K562 (cell line): ENCODE data around the gene BRWD1. TPM values are rescaled to one million over a fixed set of nuclear protein-coding genes. Genes with fewer than 3 reads are reported as not detected.

Experiments used
- BCL6 ChIP-seq: fragments of 250-450 bp; sonication (Bioruptor Pico); IDR thresholded peaks from 2 replicates; pipeline ENCODE4 v1.4.0; 2020
- CAMTA2 ChIP-seq: fragments of 250-450 bp; sonication (Bioruptor Pico); conservative IDR thresholded peaks from 2 replicates; pipeline ENCODE4 v1.5.1; 2022
- CBFA2T2 ChIP-seq: fragments of 450-650 bp; conservative IDR thresholded peaks from 2 replicates; pipeline ENCODE4 v1.6.1; 2017; ENCODE audit warnings: mild to moderate bottlenecking
- COPS2 ChIP-seq: fragments of 450-650 bp; conservative IDR thresholded peaks from 2 replicates; pipeline ENCODE4 v1.6.1; 2016; ENCODE audit warnings: mild to moderate bottlenecking, moderate library complexity
- ELF4 ChIP-seq: fragments of 450-650 bp; formaldehyde crosslinking; IDR thresholded peaks from 2 replicates; pipeline ENCODE4 v1.4.0; 2022; ENCODE audit warnings: missing genetic modification characterization
- GTF2E2 ChIP-seq: fragments of 200-800 bp; sonication (Bioruptor generic); IDR thresholded peaks from 2 replicates; pipeline ENCODE4 v1.6.1; 2016; ENCODE audit warnings: missing genetic modification characterization, missing compliant biosample characterization
- HNRNPLL ChIP-seq: fragments of 200-400 bp; formaldehyde crosslinking; IDR thresholded peaks from 2 replicates; pipeline ENCODE4 v1.6.1; 2017; ENCODE audit warnings: low read length, low read depth, mild to moderate bottlenecking; ENCODE audit not compliant: poor library complexity, severe bottlenecking
- MAFK ChIP-seq: IDR thresholded peaks from 2 replicates; pipeline ENCODE4 v1.6.1; 2011; ENCODE audit warnings: low read length, improper control_type of control experiment
- MXI1 ChIP-seq: IDR thresholded peaks from 2 replicates; pipeline ENCODE4 v1.6.1; 2011; ENCODE audit warnings: low read depth, mild to moderate bottlenecking, improper control_type of control experiment, low read length
- MYC ChIP-seq, 2 experiments: fragments of 250-450 bp in 1 of 2; sonication (Bioruptor Pico) in 1 of 2; IDR thresholded peaks; 2 replicates each; pipeline versions ENCODE4 v1.5.1 to v1.6.1; 2012 to 2021; ENCODE audit warnings: low read depth in 2 of 2, borderline replicate concordance in 1 of 2, improper control_type of control experiment in 1 of 2, low read length in 1 of 2, mild to moderate bottlenecking in 1 of 2, moderate library complexity in 1 of 2
- SAFB ChIP-seq: fragments of 200-400 bp; formaldehyde crosslinking; IDR thresholded peaks from 2 replicates; pipeline ENCODE4 v1.6.1; 2017; ENCODE audit warnings: low read depth, low read length, borderline replicate concordance
- SPI1 ChIP-seq: IDR thresholded peaks from 2 replicates; pipeline ENCODE4 v1.6.1; 2011; ENCODE audit warnings: low read depth, low read length, control low read depth, borderline replicate concordance
- TEAD1 ChIP-seq, 2 experiments: fragments of 450-650 bp in 1 of 2; sonication (generic) in 1 of 2; formaldehyde crosslinking; IDR thresholded peaks; 2 replicates each; pipeline versions ENCODE4 v1.4.0 to v1.8.0; 2020 to 2022; ENCODE audit warnings: mild to moderate bottlenecking in 2 of 2, missing genetic modification reagents in 1 of 2
- ZBTB34 ChIP-seq: fragments of 250-450 bp; sonication (Bioruptor Pico); IDR thresholded peaks from 2 replicates; pipeline ENCODE4 v1.8.0; 2021; ENCODE audit warnings: mild to moderate bottlenecking, moderate library complexity
- ZNF133 ChIP-seq: fragments of 250-450 bp; sonication (Bioruptor Pico); IDR thresholded peaks from 2 replicates; pipeline ENCODE4 v1.4.0; 2020; ENCODE audit warnings: mild to moderate bottlenecking
- ZNF584 ChIP-seq: fragments of 200-800 bp; sonication (Bioruptor generic); IDR thresholded peaks from 2 replicates; pipeline ENCODE4 v1.6.1; 2016; ENCODE audit warnings: low read depth, mild to moderate bottlenecking, missing genetic modification characterization, missing compliant biosample characterization
- polyA plus RNA-seq, 8 experiments: library from polyadenylated mRNA; depleted of rRNA in 4 of 8; stranded (reverse) in 5 of 8; unstranded in 3 of 8; fragments of >200 nt; fragmentation: Nextera tagmentation in 2 of 8; fragmentation: Illumina TruSeq in 1 of 8; extraction: Ambion mirVana in 2 of 8; extraction: Trizol in 1 of 8; gene quantifications; 2 replicates each; pipeline versions ENCODE4 v1.2.1 to v1.2.3, GENCODE V29; 2011 to 2014; ENCODE audit warnings: inconsistent platforms in 1 of 8, missing spikeins in 1 of 8
- total RNA-seq, 7 experiments: library from RNA; depleted of rRNA in 6 of 7; stranded (reverse); fragments of >200 nt in 6 of 7; fragmentation: Illumina TruSeq in 2 of 7; extraction: Trizol in 2 of 7; gene quantifications; 2 replicates each; pipeline versions ENCODE4 v1.2.1 to v1.2.3, GENCODE V29; 2011 to 2021; ENCODE audit warnings: low replicate concordance in 1 of 7
- TF ChIP-seq, protein P1 (sequence below): IDR thresholded peaks from 3 replicates; pipeline ENCODE4 v1.6.1; 2011; ENCODE audit warnings: borderline replicate concordance, mild to moderate bottlenecking, moderate library complexity; ENCODE audit not compliant: insufficient read length; ENCODE audit errors: extremely low read depth
- TF ChIP-seq, protein P2 (sequence below): fragments of 250-450 bp; sonication (Bioruptor Pico); IDR thresholded peaks from 2 replicates; pipeline ENCODE4 v1.8.0; 2022; ENCODE audit warnings: moderate library complexity, mild to moderate bottlenecking, inconsistent platforms
- TF ChIP-seq, protein P3 (sequence below), 2 experiments: fragments of 450-650 bp in 1 of 2; sonication (generic) in 1 of 2; formaldehyde crosslinking; conservative IDR thresholded peaks; 2 replicates each; pipeline versions ENCODE4 v1.4.0 to v1.8.1; 2020 to 2022; ENCODE audit warnings: mild to moderate bottlenecking in 1 of 2, missing genetic modification reagents in 1 of 2

BRWD1 gene
- total and polyA plus RNA-seq, 9 of the 15 experiments (the other 6 are each of a cell fraction or from before 2014, with no cell fraction given), result 10.1 to 60.2 (median 34.1) TPM

DNA sequence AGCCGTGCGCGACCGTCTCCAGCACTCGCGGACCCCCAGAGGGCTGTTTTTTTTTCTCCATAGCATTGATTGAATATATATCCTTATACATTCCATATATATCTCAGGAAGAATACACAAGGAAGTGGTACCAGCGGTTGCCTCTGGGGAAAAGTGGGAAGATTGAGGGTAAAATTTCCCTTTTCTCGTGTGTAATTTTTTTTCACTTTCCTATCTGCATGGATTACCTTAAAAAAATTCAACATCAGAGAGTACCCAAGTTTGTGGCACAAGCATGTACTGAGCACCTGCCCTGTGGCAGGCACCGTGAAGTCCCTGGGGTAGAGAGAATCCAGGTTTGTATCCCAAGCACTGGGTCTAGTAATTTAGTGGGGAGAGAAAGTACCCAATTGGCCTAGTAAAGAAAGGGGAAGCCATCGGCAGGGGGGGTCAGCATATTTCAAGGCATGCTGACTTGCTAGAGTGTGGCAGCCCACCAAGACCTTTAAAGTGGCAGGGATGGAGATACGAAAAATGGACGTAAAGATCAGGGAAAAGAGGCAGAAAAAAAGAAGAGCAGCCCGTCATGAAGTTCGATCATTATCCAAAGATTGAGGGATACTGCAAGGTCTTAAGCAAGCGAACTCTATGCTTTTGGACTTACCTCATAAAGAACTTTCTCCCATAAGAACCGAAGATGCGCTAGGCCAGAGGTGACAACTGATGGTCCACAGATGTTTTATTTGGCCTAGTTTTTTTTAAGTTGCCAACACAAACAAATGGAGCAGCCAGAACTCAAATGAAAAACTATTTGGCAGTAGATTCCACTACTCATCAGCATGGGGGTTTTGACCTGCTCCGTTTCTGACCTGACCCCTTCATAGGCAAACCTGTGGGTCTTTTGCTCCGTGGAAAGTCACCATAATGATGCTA, 36.9 kb upstream of the BRWD1 start (continued):
- TF ChIP-seq, protein P1, sequence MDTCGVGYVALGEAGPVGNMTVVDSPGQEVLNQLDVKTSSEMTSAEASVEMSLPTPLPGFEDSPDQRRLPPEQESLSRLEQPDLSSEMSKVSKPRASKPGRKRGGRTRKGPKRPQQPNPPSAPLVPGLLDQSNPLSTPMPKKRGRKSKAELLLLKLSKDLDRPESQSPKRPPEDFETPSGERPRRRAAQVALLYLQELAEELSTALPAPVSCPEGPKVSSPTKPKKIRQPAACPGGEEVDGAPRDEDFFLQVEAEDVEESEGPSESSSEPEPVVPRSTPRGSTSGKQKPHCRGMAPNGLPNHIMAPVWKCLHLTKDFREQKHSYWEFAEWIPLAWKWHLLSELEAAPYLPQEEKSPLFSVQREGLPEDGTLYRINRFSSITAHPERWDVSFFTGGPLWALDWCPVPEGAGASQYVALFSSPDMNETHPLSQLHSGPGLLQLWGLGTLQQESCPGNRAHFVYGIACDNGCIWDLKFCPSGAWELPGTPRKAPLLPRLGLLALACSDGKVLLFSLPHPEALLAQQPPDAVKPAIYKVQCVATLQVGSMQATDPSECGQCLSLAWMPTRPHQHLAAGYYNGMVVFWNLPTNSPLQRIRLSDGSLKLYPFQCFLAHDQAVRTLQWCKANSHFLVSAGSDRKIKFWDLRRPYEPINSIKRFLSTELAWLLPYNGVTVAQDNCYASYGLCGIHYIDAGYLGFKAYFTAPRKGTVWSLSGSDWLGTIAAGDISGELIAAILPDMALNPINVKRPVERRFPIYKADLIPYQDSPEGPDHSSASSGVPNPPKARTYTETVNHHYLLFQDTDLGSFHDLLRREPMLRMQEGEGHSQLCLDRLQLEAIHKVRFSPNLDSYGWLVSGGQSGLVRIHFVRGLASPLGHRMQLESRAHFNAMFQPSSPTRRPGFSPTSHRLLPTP, result no peak
- TF ChIP-seq COPS2, result no peak
- TF ChIP-seq ZNF133 (CRISPR knock-in tag), result no peak
- TF ChIP-seq CBFA2T2, result no peak
- no peak for TF ChIP-seq MXI1
- TF ChIP-seq, protein P2, sequence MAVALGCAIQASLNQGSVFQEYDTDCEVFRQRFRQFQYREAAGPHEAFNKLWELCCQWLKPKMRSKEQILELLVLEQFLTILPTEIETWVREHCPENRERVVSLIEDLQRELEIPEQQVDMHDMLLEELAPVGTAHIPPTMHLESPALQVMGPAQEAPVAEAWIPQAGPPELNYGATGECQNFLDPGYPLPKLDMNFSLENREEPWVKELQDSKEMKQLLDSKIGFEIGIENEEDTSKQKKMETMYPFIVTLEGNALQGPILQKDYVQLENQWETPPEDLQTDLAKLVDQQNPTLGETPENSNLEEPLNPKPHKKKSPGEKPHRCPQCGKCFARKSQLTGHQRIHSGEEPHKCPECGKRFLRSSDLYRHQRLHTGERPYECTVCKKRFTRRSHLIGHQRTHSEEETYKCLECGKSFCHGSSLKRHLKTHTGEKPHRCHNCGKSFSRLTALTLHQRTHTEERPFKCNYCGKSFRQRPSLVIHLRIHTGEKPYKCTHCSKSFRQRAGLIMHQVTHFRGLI (CRISPR knock-in tag), result no peak
- TF ChIP-seq CAMTA2 (CRISPR knock-in tag), result no peak
- TF ChIP-seq, protein P3, sequence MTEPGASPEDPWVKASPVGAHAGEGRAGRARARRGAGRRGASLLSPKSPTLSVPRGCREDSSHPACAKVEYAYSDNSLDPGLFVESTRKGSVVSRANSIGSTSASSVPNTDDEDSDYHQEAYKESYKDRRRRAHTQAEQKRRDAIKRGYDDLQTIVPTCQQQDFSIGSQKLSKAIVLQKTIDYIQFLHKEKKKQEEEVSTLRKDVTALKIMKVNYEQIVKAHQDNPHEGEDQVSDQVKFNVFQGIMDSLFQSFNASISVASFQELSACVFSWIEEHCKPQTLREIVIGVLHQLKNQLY (CRISPR knock-in tag; conservative IDR thresholded peaks at IDR 0.05), result no peak
- TF ChIP-seq GTF2E2 (tag), result peak; percentile 77; the same call in 1 of the 2 replicates
- no peak for TF ChIP-seq SAFB
- peak; percentile 33; the same call in 1 of the 2 replicates for TF ChIP-seq MAFK
- TF ChIP-seq ELF4 (CRISPR knock-in tag), result 0 out of 2 replicates have a peak, but pooled peaks have one; percentile 51
- peak; percentile 82 for TF ChIP-seq SPI1
- TF ChIP-seq MYC (IDR thresholded peaks at IDR 0.05; ENCODE audit: low read depth, low read length), result 0 out of 2 replicates have a peak, but pooled peaks have one; percentile 38
- TF ChIP-seq MYC (CRISPR knock-in tag; IDR thresholded peaks at IDR 0.05; ENCODE audit: borderline replicate concordance, low read depth), result no peak
- TF ChIP-seq HNRNPLL, result no peak
- no peak for TF ChIP-seq BCL6 (CRISPR knock-in tag)
- TF ChIP-seq ZBTB34, result no peak
- 0 out of 4 replicates have a peak, but pooled peaks of 1 of the 2 experiments have one; percentile 31 for TF ChIP-seq TEAD1 (CRISPR knock-in tag; IDR thresholded peaks at IDR 0.05)
- 0 out of 2 replicates have a peak, but pooled peaks have one; percentile 55 for TF ChIP-seq ZNF584 (CRISPR knock-in tag)
